Measurements from ENCODE around the gene PYDC2. TPM values are rescaled to one million over a fixed set of nuclear protein-coding genes. Genes with fewer than 3 reads are reported as not detected.

Gene PYDC2
- total and polyA plus RNA-seq, 2 of the 8 experiments (the other 6 are each of a cell fraction or from before 2014, with no cell fraction given) = not detected

- no peak overlapping the region for H4K91ac ChIP-seq (replicated peaks; ENCODE audit: insufficient read length, low read length)
- no peaks in the 10 kb centered on the region for H3K79me1 ChIP-seq (ENCODE audit: low read depth, low read length)
- H3K23me2 ChIP-seq (ENCODE audit: low read depth, low read length) = no peaks in the 10 kb centered on the region
- H3K27me3 ChIP-seq (replicated peaks in 1 of 4; ENCODE audit: control insufficient read depth in 3 of 4, extremely low read depth in 1 of 4, insufficient read depth in 3 of 4, low read length in 3 of 4) = no peaks in the 10 kb centered on the region
- FAIRE-seq = no peak
- no peak overlapping the region for H3K9ac ChIP-seq (replicated peaks in 1 of 4; ENCODE audit: extremely low read depth in 1 of 4, low read depth in 3 of 4, low read length in 3 of 4)
- no peak overlapping the region for H3K14ac ChIP-seq (ENCODE audit: insufficient read length)
- H3K4ac ChIP-seq (replicated peaks; ENCODE audit: insufficient read length, low read depth, low read length) = no peak overlapping the region
- no peak overlapping the region for H2AFZ ChIP-seq (ENCODE audit: low read length)
- no peak overlapping the region for H2BK12ac ChIP-seq (ENCODE audit: low read depth, low read length)
- no peak overlapping the region for H3K23ac ChIP-seq (ENCODE audit: insufficient read length)
- no peak overlapping the region for H4K8ac ChIP-seq (ENCODE audit: extremely low read depth, insufficient read depth, low read length)
- H2BK120ac ChIP-seq (replicated peaks; ENCODE audit: low read depth, low read length) = no peak overlapping the region
- no peak overlapping the region for H3K56ac ChIP-seq (replicated peaks; ENCODE audit: insufficient read length, low read depth, low read length)
- H2BK20ac ChIP-seq (ENCODE audit: low read length) = no peak overlapping the region
- H3K4me3 ChIP-seq (ENCODE audit: extremely low read depth in 1 of 4, insufficient read depth in 2 of 4, low read depth in 3 of 4, low read length in 4 of 4) = no peak overlapping the region
- no peaks in the 10 kb centered on the region for H4K20me1 ChIP-seq (replicated peaks in 1 of 2; ENCODE audit: control insufficient read depth in 1 of 2, insufficient read depth in 2 of 2, low read length in 2 of 2)
- H4K5ac ChIP-seq (ENCODE audit: insufficient read length, low read depth, low read length) = no peak overlapping the region
- ChIA-PET CTCF (ENCODE audit: partially characterized antibody) (no interaction called here), POLR2A (ENCODE audit: partially characterized antibody) (no interaction called here)
- no peak overlapping the region for H2BK15ac ChIP-seq (ENCODE audit: low read length)
- no peaks in the 10 kb centered on the region for H3K36me3 ChIP-seq (ENCODE audit: control insufficient read depth in 2 of 4, insufficient read depth in 4 of 4, low read length in 3 of 4)
- H3K9me3 ChIP-seq (ENCODE audit: insufficient read depth in 2 of 2, low read depth in 1 of 2, low read length in 1 of 2) = no peaks in the 10 kb centered on the region
- H3K4me1 ChIP-seq (replicated peaks in 1 of 4; ENCODE audit: control insufficient read depth in 3 of 4, insufficient read depth in 4 of 4, low read length in 3 of 4) = no peaks in the 10 kb centered on the region
- H3K27ac ChIP-seq (ENCODE audit: low read depth, low read length) = no peak overlapping the region
- no peak overlapping the region for H3K4me2 ChIP-seq (ENCODE audit: insufficient read depth in 1 of 2, low read depth in 2 of 2, low read length in 2 of 2)
- no peak for DNase-seq (ENCODE audit: low read depth in 1 of 2, low spot score in 2 of 2)
- H3K79me2 ChIP-seq (ENCODE audit: control insufficient read depth in 1 of 2, insufficient read depth in 2 of 2, low read length in 2 of 2) = no peaks in the 10 kb centered on the region
- no peak overlapping the region for H3K18ac ChIP-seq (ENCODE audit: extremely low read depth, low read length)
- no peak overlapping the region for H2AK5ac ChIP-seq (ENCODE audit: low read depth, low read length)
- 98% methylated on average over 2 of the region's 2 CpGs; no CpG with 5 or more reads in 1 of the 2 experiments for WGBS, 2 experiments (ENCODE audit: extremely low coverage in 1 of 2, insufficient coverage in 1 of 2, insufficient read length in 1 of 2, insufficient replicate concordance in 2 of 2, low coverage in 1 of 2, low lambda C conversion rate in 2 of 2, missing lambda C conversion rate in 1 of 2)
- H2BK5ac ChIP-seq (ENCODE audit: low read depth, low read length) = no peak overlapping the region
- no peak for TF ChIP-seq RAD21 (IDR thresholded peaks at IDR 0.05 in 1 of 2, conservative IDR thresholded peaks at IDR 0.05 in 1 of 2; ENCODE audit: low read depth in 2 of 2, low read length in 2 of 2)
These were observed 603 bp upstream of the PYDC2 start for GRCh38 chr3:191460360-191460759.

All from H1 (cell line).